Keratinocyte (primary cell): ENCODE data around the gene CSMD2. TPM values are rescaled to one million over a fixed set of nuclear protein-coding genes. Genes with fewer than 3 reads are reported as not detected.

Source experiments
- DNase-seq: peaks from one replicate; pipeline ENCODE4 v3.0.0-alpha.2; 2011; ENCODE audit warnings: low read depth, missing footprints, low spot score
- FAIRE-seq: peaks from 2 replicates; lab custom pipeline; 2011; peaks lifted over from hg19 to GRCh38; lab: Jason Lieb, UNC
- H2AFZ ChIP-seq: 2 replicates; pipeline ENCODE4 v1.6.0; 2012; ENCODE audit warnings: low read length, control low read depth, inconsistent platforms; ENCODE audit not compliant: control insufficient read depth
- H3K27ac ChIP-seq: 2 replicates; pipeline ENCODE4 v1.5.1; 2011; ENCODE audit warnings: low read length; ENCODE audit not compliant: control insufficient read depth, insufficient read depth
- H3K27me3 ChIP-seq: 3 replicates; pipeline ENCODE4 v1.6.0; 2011; ENCODE audit warnings: low read length; ENCODE audit not compliant: control insufficient read depth, insufficient read depth; ENCODE audit errors: extremely low read depth
- H3K36me3 ChIP-seq, 2 experiments: 2 replicates in 1 of 2; 3 replicates in 1 of 2; pipeline ENCODE4 v1.5.1; 2011; ENCODE audit warnings: low read length in 2 of 2, mild to moderate bottlenecking in 1 of 2; ENCODE audit not compliant: control insufficient read depth in 2 of 2, insufficient read depth in 2 of 2; ENCODE audit errors: extremely low read depth in 1 of 2
- H3K4me1 ChIP-seq: 3 replicates; pipeline ENCODE4 v1.5.1; 2011; ENCODE audit warnings: low read length; ENCODE audit not compliant: control insufficient read depth, insufficient read depth; ENCODE audit errors: extremely low read depth
- H3K4me2 ChIP-seq: 3 replicates; pipeline ENCODE4 v1.6.0; 2011; ENCODE audit warnings: low read depth, low read length; ENCODE audit not compliant: control insufficient read depth, insufficient read depth; ENCODE audit errors: extremely low read depth
- H3K4me3 ChIP-seq, 3 experiments: fragments of 200-600 bp in 1 of 3; sonication (generic) in 1 of 3; 2 replicates in 2 of 3; 3 replicates in 1 of 3; pipeline ENCODE4 v1.5.1; 2011 to 2016; ENCODE audit warnings: low read length in 3 of 3, mild to moderate bottlenecking in 3 of 3, control low read depth in 2 of 3, inconsistent platforms in 1 of 3, low read depth in 1 of 3, mixed read lengths in 1 of 3, mixed run types in 1 of 3, moderate library complexity in 1 of 3; ENCODE audit not compliant: control insufficient read depth in 2 of 3, insufficient read depth in 2 of 3; ENCODE audit errors: extremely low read depth in 1 of 3
- H3K79me2 ChIP-seq: 2 replicates; pipeline ENCODE4 v1.6.0; 2012; ENCODE audit warnings: low read length; ENCODE audit not compliant: control insufficient read depth, insufficient read depth
- H3K9ac ChIP-seq: 3 replicates; pipeline ENCODE4 v1.6.0; 2011; ENCODE audit warnings: low read length; ENCODE audit not compliant: control insufficient read depth, insufficient read depth; ENCODE audit errors: extremely low read depth
- H3K9me1 ChIP-seq: 3 replicates; pipeline ENCODE4 v1.6.0; 2011; ENCODE audit warnings: low read length; ENCODE audit not compliant: control insufficient read depth, insufficient read depth; ENCODE audit errors: extremely low read depth
- H3K9me3 ChIP-seq: 2 replicates; pipeline ENCODE4 v1.5.1; 2012; ENCODE audit warnings: low read depth, low read length; ENCODE audit not compliant: control insufficient read depth
- H4K20me1 ChIP-seq: 3 replicates; pipeline ENCODE4 v1.6.0; 2011; ENCODE audit warnings: low read length; ENCODE audit not compliant: control insufficient read depth, insufficient read depth; ENCODE audit errors: extremely low read depth
- EZH2 ChIP-seq: IDR thresholded peaks from one replicate; pipeline ENCODE4 v1.6.1; 2012; ENCODE audit warnings: inconsistent platforms, mild to moderate bottlenecking, low read length, moderate library complexity
- dilution Hi-C: fragments of 300-500 bp; cut with MboI; formaldehyde crosslinking; loops from one replicate; pipeline ENCODE4 v1.7.0; 2020; ENCODE audit warnings: low sequenced_read_pairs; ENCODE audit not compliant: extremely low pct_ligation_motif_present
- polyA plus RNA-seq, 5 experiments: library from polyadenylated mRNA; depleted of rRNA in 3 of 5; stranded (reverse) in 3 of 5; stranded (forward) in 1 of 5; unstranded in 1 of 5; fragments of >200 nt; gene quantifications; 1 replicate in 1 of 5; 2 replicates in 3 of 5; 3 replicates in 1 of 5; pipeline versions ENCODE4 v1.2.1 to v1.2.3, GENCODE V29; 2011 to 2012; ENCODE audit warnings: missing spikeins in 2 of 5, low read depth in 1 of 5, low replicate concordance in 1 of 5
- TF ChIP-seq, protein P1 (sequence below), 3 experiments: IDR thresholded peaks in 1 of 3; conservative IDR thresholded peaks in 1 of 3; optimal IDR thresholded peaks in 1 of 3; 2 replicates in 2 of 3; 3 replicates in 1 of 3; pipeline versions ENCODE3 to v1.5.1; 2011; ENCODE audit warnings: low read length in 3 of 3, mild to moderate bottlenecking in 3 of 3, moderate library complexity in 2 of 3, control low read depth in 1 of 3, inconsistent platforms in 1 of 3; ENCODE audit not compliant: insufficient read depth in 2 of 3; ENCODE audit errors: extremely low read depth in 1 of 3

The CSMD2 gene
- polyA plus RNA-seq, 1 donor (not counting 4 experiments of a cell fraction or from before 2014, with no cell fraction given), result 2.0 TPM

GRCh38 chr1:33602271-33602670 is 562.8 kb downstream of the CSMD2 start:
- H3K4me1 ChIP-seq, result peaks cover 3% of the 10 kb centered on the region
- H3K9ac ChIP-seq, result no peak overlapping the region
- no peaks in the 10 kb centered on the region for H3K9me1 ChIP-seq
- FAIRE-seq (no peak), DNase-seq (no peak)
- H4K20me1 ChIP-seq, result no peaks in the 10 kb centered on the region
- no peaks in the 10 kb centered on the region for H3K79me2 ChIP-seq
- no peak overlapping the region for H2AFZ ChIP-seq
- H3K4me3 ChIP-seq, result no peak overlapping the region
- H3K4me2 ChIP-seq, result no peak overlapping the region
- H3K36me3 ChIP-seq, result no peaks in the 10 kb centered on the region
- no peak for TF ChIP-seq EZH2
- TF ChIP-seq, protein P1, sequence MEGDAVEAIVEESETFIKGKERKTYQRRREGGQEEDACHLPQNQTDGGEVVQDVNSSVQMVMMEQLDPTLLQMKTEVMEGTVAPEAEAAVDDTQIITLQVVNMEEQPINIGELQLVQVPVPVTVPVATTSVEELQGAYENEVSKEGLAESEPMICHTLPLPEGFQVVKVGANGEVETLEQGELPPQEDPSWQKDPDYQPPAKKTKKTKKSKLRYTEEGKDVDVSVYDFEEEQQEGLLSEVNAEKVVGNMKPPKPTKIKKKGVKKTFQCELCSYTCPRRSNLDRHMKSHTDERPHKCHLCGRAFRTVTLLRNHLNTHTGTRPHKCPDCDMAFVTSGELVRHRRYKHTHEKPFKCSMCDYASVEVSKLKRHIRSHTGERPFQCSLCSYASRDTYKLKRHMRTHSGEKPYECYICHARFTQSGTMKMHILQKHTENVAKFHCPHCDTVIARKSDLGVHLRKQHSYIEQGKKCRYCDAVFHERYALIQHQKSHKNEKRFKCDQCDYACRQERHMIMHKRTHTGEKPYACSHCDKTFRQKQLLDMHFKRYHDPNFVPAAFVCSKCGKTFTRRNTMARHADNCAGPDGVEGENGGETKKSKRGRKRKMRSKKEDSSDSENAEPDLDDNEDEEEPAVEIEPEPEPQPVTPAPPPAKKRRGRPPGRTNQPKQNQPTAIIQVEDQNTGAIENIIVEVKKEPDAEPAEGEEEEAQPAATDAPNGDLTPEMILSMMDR (optimal IDR thresholded peaks at IDR 0.05 in 1 of 3, IDR thresholded peaks at IDR 0.05 in 1 of 3, conservative IDR thresholded peaks at IDR 0.05 in 1 of 3; ENCODE audit: extremely low read depth in 1 of 3, insufficient read depth in 2 of 3, low read length in 3 of 3), result no peak
- dilution Hi-C loops, result no loop called here
- H3K27ac ChIP-seq, result no peak overlapping the region
- no peaks in the 10 kb centered on the region for H3K27me3 ChIP-seq
- no peaks in the 10 kb centered on the region for H3K9me3 ChIP-seq

DNA sequence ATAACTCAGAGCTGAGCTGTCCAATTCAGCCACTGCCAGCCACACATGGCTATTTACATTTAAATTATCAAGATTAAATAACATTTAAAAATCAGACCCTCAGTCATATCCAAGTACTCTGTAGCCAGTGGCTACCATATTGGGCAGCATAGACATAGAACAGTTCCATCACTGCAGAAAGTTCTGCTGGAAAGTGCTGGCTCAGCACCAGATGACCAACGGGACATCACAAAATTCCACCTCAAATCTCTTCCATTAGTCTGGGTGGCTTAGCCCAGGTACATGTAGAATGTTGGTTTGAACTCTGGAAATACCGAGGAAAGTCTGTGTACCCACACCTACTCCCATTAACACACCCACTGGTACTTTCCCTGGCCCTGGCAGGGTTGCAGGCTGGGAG is 563.3 kb downstream of the CSMD2 start:
- Histone ChIP-seq H3K4me3 (no peak overlapping the region), H3K9ac (no peak overlapping the region), H3K36me3 (no peaks in the 10 kb centered on the region), H3K9me3 (no peaks in the 10 kb centered on the region), H2AFZ (no peak overlapping the region), H3K4me1 (peaks cover 3% of the 10 kb centered on the region), H3K27me3 (no peaks in the 10 kb centered on the region), H3K79me2 (no peaks in the 10 kb centered on the region), H3K4me2 (no peak overlapping the region), H4K20me1 (no peaks in the 10 kb centered on the region), H3K9me1 (no peaks in the 10 kb centered on the region), H3K27ac (no peak overlapping the region)
- dilution Hi-C loops, result no loop called here
- DNase-seq (no peak), FAIRE-seq (no peak)
- TF ChIP-seq, protein P1 (optimal IDR thresholded peaks at IDR 0.05 in 1 of 3, IDR thresholded peaks at IDR 0.05 in 1 of 3, conservative IDR thresholded peaks at IDR 0.05 in 1 of 3; ENCODE audit: extremely low read depth in 1 of 3, insufficient read depth in 2 of 3, low read length in 3 of 3), result no peak
- TF ChIP-seq EZH2, result no peak
